SK-N-SH (cell line): ENCODE data around the gene DROSHA. TPM values are rescaled to one million over a fixed set of nuclear protein-coding genes. Genes with fewer than 3 reads are reported as not detected.

Experiments used
- CTCF ChIA-PET: fragments of 300-600, 350-600 bp; formaldehyde crosslinking; extraction: SDS; loops from one replicate; lab custom pipeline; 2021; lab: Yijun Ruan, JAX
- POLR2A ChIA-PET: fragments of 350-600 bp; sonication (Branson Sonifier 250); formaldehyde crosslinking; extraction: SDS; loops from one replicate; lab custom pipeline; 2020; ENCODE audit warnings: antibody characterized with exemption, inconsistent platforms; lab: Yijun Ruan, JAX
- DNase-seq: peaks from one replicate; pipeline ENCODE4 v3.0.0; 2012
- H2AFZ ChIP-seq: fragments of 200-600 bp; sonication (generic); 2 replicates; pipeline ENCODE4 v1.8.1; 2016; ENCODE audit warnings: antibody characterized with exemption, mild to moderate bottlenecking, low read depth
- H3F3A ChIP-seq: fragments of 200-600 bp; sonication (generic); replicated peaks from 2 replicates; pipeline ENCODE3; 2016; ENCODE audit warnings: antibody characterized with exemption, mild to moderate bottlenecking; ENCODE audit not compliant: insufficient read depth
- H3K27ac ChIP-seq, 2 experiments: fragments of 200-500 bp in 1 of 2; fragments of 200-600 bp in 1 of 2; sonication (Bioruptor generic) in 1 of 2; sonication (generic), shearing (Covaris generic) in 1 of 2; 2 replicates each; pipeline versions ENCODE4 v1.5.1 to v1.6.1; 2014 to 2016; ENCODE audit warnings: low read depth in 2 of 2, inconsistent platforms in 1 of 2, low read length in 1 of 2, mild to moderate bottlenecking in 1 of 2, mixed read lengths in 1 of 2
- H3K27me3 ChIP-seq: fragments of 200-600 bp; sonication (generic), shearing (Covaris generic); 2 replicates; pipeline ENCODE4 v1.6.1; 2016; ENCODE audit warnings: mixed run types; ENCODE audit not compliant: insufficient read depth
- H3K36me3 ChIP-seq, 2 experiments: fragments of 200-500 bp in 1 of 2; fragments of 200-600 bp in 1 of 2; sonication (Bioruptor generic) in 1 of 2; sonication (generic) in 1 of 2; replicated peaks in 1 of 2; 2 replicates each; pipeline versions ENCODE3 to v1.5.1; 2014 to 2016; ENCODE audit warnings: low read length in 1 of 2, mild to moderate bottlenecking in 1 of 2; ENCODE audit not compliant: insufficient read depth in 2 of 2, control insufficient read depth in 1 of 2
- H3K4me1 ChIP-seq, 2 experiments: fragments of 200-500 bp in 1 of 2; fragments of 200-600 bp in 1 of 2; sonication (Bioruptor generic) in 1 of 2; sonication (generic), shearing (Covaris generic) in 1 of 2; 2 replicates each; pipeline versions ENCODE4 v1.5.1 to v1.6.1; 2014 to 2016; ENCODE audit warnings: low read depth in 1 of 2, low read length in 1 of 2, mixed run types in 1 of 2; ENCODE audit not compliant: insufficient read depth in 2 of 2, control insufficient read depth in 1 of 2
- H3K4me2 ChIP-seq: fragments of 200-600 bp; sonication (generic), shearing (Covaris generic); 2 replicates; pipeline ENCODE4 v1.6.1; 2017; ENCODE audit warnings: mixed run types
- H3K4me3 ChIP-seq, 2 experiments: fragments of 200-500 bp in 1 of 2; fragments of 200-600 bp in 1 of 2; sonication (Bioruptor generic) in 1 of 2; sonication (generic), shearing (Covaris generic) in 1 of 2; 2 replicates each; pipeline versions ENCODE4 v1.5.1 to v1.8.1; 2014 to 2016; ENCODE audit warnings: low read depth in 2 of 2, inconsistent platforms in 1 of 2, low read length in 1 of 2, mild to moderate bottlenecking in 1 of 2, mixed read lengths in 1 of 2, moderate library complexity in 1 of 2
- H3K79me2 ChIP-seq: fragments of 200-600 bp; sonication (generic); 2 replicates; pipeline ENCODE4 v1.8.1; 2017; ENCODE audit warnings: mild to moderate bottlenecking; ENCODE audit not compliant: insufficient read depth
- H3K9ac ChIP-seq: fragments of 200-600 bp; sonication (generic); 2 replicates; pipeline ENCODE4 v1.6.1; 2017; ENCODE audit warnings: mixed run types
- H3K9me2 ChIP-seq: fragments of 200-600 bp; sonication (generic); 2 replicates; pipeline ENCODE4 v1.6.1; 2017; ENCODE audit warnings: mixed run types
- H3K9me3 ChIP-seq: fragments of 200-600 bp; sonication (generic); 2 replicates; pipeline ENCODE4 v1.6.1; 2017; ENCODE audit warnings: mixed run types, mild to moderate bottlenecking, moderate library complexity
- H4K20me1 ChIP-seq: fragments of 200-600 bp; sonication (generic); 2 replicates; pipeline ENCODE4 v1.6.1; 2017; ENCODE audit warnings: mild to moderate bottlenecking, mixed run types; ENCODE audit not compliant: insufficient read depth
- FOXM1 ChIP-seq: IDR thresholded peaks from 2 replicates; pipeline ENCODE4 v1.4.0; 2012; ENCODE audit warnings: low read depth, mild to moderate bottlenecking
- GATA2 ChIP-seq: sonication (generic); formaldehyde crosslinking; IDR thresholded peaks from 2 replicates; pipeline ENCODE4 v1.5.0; 2020; ENCODE audit warnings: mild to moderate bottlenecking, missing genetic modification reagents
- NRF1 ChIP-seq: IDR thresholded peaks from 2 replicates; pipeline ENCODE4 v1.6.1; 2012; ENCODE audit warnings: low read depth, mild to moderate bottlenecking, low read length
- RAD21 ChIP-seq: IDR thresholded peaks from 2 replicates; pipeline ENCODE4 v1.6.1; 2012; ENCODE audit warnings: mild to moderate bottlenecking, low read length
- SIN3A ChIP-seq: IDR thresholded peaks from 2 replicates; pipeline ENCODE4 v1.6.1; 2012; ENCODE audit warnings: low read depth, mild to moderate bottlenecking, low read length, moderate library complexity, borderline replicate concordance
- TAF1 ChIP-seq: IDR thresholded peaks from 2 replicates; pipeline ENCODE4 v1.6.1; 2012; ENCODE audit warnings: low read depth, mild to moderate bottlenecking, low read length, moderate library complexity, borderline replicate concordance
- TEAD4 ChIP-seq: IDR thresholded peaks from 2 replicates; pipeline ENCODE4 v1.4.0; 2012; ENCODE audit warnings: mild to moderate bottlenecking, borderline replicate concordance; ENCODE audit not compliant: insufficient read depth
- WGBS: methylation state at CpG from one replicate; pipeline ENCODE4 v1.1.6; 2017; ENCODE audit warnings: low lambda C conversion rate; 5-methylcytosine and 5-hydroxymethylcytosine counted together
- polyA plus RNA-seq, 3 experiments: library from polyadenylated mRNA; depleted of rRNA; stranded (reverse); fragments of >200 nt; gene quantifications; 2 replicates each; pipeline ENCODE4 v1.2.3, GENCODE V29; 2012
- TF ChIP-seq, protein P1 (sequence below): fragments of 150-350 bp; IDR thresholded peaks from 2 replicates; pipeline ENCODE4 v1.6.1; 2016; ENCODE audit warnings: mild to moderate bottlenecking, low read depth, low read length
- TF ChIP-seq, protein P2 (sequence below): IDR thresholded peaks from 2 replicates; pipeline ENCODE4 v1.4.0; 2012; ENCODE audit warnings: low read depth, borderline replicate concordance
- TF ChIP-seq, protein P3 (sequence below): fragments of 200-600 bp; sonication (generic); IDR thresholded peaks from 2 replicates; pipeline ENCODE4 v1.6.1; 2017; ENCODE audit warnings: antibody characterized with exemption, mild to moderate bottlenecking, moderate library complexity
- TF ChIP-seq, protein P4 (sequence below): fragments of 150-350 bp; IDR thresholded peaks from 2 replicates; pipeline ENCODE4 v1.6.1; 2017; ENCODE audit warnings: antibody characterized with exemption, low read length, low read depth, borderline replicate concordance

DROSHA gene
- polyA plus RNA-seq, 1 of the 3 experiments (the other 2 are of a cell fraction), result 49.3 TPM

DNA sequence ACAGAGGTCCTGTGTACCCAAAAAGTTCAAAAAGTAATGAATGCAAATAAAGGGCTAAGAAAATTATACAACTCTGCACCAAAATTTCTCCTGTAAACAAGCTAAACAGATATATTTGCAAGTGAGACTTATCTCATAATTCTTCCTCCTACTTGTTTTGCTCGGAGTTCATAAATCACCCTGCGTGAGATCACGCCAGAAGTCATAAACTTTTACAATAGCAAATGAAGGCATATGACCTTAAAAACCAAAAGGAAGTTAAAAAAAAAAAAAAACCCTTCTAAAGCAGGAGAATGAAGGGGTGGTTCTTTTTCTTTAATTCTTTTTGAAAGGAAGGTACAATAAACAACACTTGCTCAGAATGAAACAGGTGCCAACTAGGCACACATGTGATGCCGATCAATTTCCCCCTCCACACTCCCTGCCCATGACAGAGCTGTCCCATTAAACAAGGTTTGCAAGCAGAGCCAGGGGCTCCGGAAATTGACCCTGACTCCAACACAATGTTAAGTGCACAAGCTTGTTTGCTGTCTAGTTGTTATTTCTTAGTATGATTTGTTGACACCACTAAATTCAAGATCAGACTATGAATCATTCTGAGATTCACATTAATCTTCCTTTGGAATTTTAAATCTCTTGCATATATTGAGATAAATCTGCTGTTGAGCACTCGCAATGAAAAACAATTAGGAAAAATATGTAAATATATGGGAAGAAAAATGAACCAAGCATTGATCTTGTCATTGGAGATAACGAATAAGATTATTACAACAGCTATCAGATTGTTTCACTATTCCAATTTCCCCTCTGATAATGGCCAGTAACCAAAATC, 46.3 kb downstream of the DROSHA start:
- DNase-seq, result no peak
- H3K9me3 ChIP-seq, result no peaks in the 10 kb centered on the region
- CTCF ChIA-PET, result interaction anchor here (1.0 kb wide), 1 partner anchor 46 kb away, joined by 3 read pairs; no protein-coding TSS in a partner anchor
- no peak overlapping the region for H2AFZ ChIP-seq
- POLR2A ChIA-PET, result no interaction called here
- H3K4me1 ChIP-seq, result peaks cover 4 to 7% of the 10 kb centered on the region in 2 experiments; a peak in 3 of 4 replicates
- WGBS, result 91% methylated on average over 7 of the region's 7 CpGs
- H3K27ac ChIP-seq, result no peak overlapping the region
- no peaks in the 10 kb centered on the region for H3F3A ChIP-seq
- H3K4me2 ChIP-seq, result no peak overlapping the region
- TF ChIP-seq SIN3A, result no peak
- TF ChIP-seq NRF1, result no peak
- H4K20me1 ChIP-seq, result no peaks in the 10 kb centered on the region
- no peak overlapping the region for H3K4me3 ChIP-seq
- H3K79me2 ChIP-seq, result no peaks in the 10 kb centered on the region
- H3K9me2 ChIP-seq, result no peaks in the 10 kb centered on the region
- H3K9ac ChIP-seq, result no peak overlapping the region
- H3K27me3 ChIP-seq, result no peaks in the 10 kb centered on the region
- peaks cover 66 to 81% of the 10 kb centered on the region in 2 experiments for H3K36me3 ChIP-seq

DNA sequence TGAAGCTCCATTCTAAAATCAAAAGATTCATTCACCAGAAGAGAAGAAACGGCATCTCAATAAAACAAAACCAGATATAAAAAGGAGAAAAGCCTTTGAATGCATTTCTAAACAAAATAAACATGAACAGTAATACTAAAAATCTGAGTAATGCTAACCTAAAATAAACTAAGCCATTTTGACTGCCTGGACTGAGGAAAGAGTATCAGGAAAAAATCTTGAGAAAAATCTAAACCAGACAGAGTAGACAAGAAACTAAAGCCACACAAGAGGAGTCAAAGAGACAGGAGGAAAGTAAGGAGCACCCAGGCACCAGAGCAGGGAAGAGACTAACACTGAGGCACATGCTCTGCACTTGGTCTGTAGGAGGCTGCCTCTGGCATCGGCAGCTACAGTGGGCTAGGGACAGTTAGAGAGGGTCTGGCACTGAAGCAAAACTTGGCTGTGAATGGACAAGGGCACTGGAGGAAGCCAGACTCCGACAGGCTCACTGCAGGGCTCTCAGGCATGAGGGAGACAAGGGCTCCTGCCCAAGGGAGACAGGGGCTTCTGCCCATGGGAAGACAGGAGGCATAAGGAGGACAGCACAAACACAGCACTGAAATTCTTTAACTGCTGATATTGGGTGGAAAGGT, 50.2 kb downstream of the DROSHA start:
- no peaks in the 10 kb centered on the region for H3K9me3 ChIP-seq
- no peak overlapping the region for H3K4me2 ChIP-seq
- DNase-seq, result no peak
- TF ChIP-seq, protein P1, sequence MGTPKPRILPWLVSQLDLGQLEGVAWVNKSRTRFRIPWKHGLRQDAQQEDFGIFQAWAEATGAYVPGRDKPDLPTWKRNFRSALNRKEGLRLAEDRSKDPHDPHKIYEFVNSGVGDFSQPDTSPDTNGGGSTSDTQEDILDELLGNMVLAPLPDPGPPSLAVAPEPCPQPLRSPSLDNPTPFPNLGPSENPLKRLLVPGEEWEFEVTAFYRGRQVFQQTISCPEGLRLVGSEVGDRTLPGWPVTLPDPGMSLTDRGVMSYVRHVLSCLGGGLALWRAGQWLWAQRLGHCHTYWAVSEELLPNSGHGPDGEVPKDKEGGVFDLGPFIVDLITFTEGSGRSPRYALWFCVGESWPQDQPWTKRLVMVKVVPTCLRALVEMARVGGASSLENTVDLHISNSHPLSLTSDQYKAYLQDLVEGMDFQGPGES, result no peak
- TF ChIP-seq RAD21 (no peak), TEAD4 (no peak), GATA2 (no peak), FOXM1 (no peak), TAF1 (no peak)
- TF ChIP-seq, protein P2, sequence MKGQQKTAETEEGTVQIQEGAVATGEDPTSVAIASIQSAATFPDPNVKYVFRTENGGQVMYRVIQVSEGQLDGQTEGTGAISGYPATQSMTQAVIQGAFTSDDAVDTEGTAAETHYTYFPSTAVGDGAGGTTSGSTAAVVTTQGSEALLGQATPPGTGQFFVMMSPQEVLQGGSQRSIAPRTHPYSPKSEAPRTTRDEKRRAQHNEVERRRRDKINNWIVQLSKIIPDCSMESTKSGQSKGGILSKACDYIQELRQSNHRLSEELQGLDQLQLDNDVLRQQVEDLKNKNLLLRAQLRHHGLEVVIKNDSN, result no peak
- TF ChIP-seq, protein P3, sequence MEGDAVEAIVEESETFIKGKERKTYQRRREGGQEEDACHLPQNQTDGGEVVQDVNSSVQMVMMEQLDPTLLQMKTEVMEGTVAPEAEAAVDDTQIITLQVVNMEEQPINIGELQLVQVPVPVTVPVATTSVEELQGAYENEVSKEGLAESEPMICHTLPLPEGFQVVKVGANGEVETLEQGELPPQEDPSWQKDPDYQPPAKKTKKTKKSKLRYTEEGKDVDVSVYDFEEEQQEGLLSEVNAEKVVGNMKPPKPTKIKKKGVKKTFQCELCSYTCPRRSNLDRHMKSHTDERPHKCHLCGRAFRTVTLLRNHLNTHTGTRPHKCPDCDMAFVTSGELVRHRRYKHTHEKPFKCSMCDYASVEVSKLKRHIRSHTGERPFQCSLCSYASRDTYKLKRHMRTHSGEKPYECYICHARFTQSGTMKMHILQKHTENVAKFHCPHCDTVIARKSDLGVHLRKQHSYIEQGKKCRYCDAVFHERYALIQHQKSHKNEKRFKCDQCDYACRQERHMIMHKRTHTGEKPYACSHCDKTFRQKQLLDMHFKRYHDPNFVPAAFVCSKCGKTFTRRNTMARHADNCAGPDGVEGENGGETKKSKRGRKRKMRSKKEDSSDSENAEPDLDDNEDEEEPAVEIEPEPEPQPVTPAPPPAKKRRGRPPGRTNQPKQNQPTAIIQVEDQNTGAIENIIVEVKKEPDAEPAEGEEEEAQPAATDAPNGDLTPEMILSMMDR, result no peak
- TF ChIP-seq, protein P4, sequence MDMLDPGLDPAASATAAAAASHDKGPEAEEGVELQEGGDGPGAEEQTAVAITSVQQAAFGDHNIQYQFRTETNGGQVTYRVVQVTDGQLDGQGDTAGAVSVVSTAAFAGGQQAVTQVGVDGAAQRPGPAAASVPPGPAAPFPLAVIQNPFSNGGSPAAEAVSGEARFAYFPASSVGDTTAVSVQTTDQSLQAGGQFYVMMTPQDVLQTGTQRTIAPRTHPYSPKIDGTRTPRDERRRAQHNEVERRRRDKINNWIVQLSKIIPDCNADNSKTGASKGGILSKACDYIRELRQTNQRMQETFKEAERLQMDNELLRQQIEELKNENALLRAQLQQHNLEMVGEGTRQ, result no peak
- over 99% methylated on average over 3 of the region's 3 CpGs for WGBS
- no peaks in the 10 kb centered on the region for H3F3A ChIP-seq
- CTCF ChIA-PET, result interaction anchor here (1.0 kb wide), 1 partner anchor 271 kb away, joined by 3 read pairs; no protein-coding TSS in a partner anchor
- H3K79me2 ChIP-seq, result no peaks in the 10 kb centered on the region
- peaks cover 63 to 77% of the 10 kb centered on the region in 2 experiments for H3K36me3 ChIP-seq
- no peak overlapping the region; a peak in 1 of 4 replicates for H3K27ac ChIP-seq
- POLR2A ChIA-PET, result no interaction called here
- no peak overlapping the region for H3K4me3 ChIP-seq
- H3K4me1 ChIP-seq, result peaks cover 4 to 7% of the 10 kb centered on the region in 2 experiments; a peak in 3 of 4 replicates
- H3K27me3 ChIP-seq, result no peaks in the 10 kb centered on the region
- no peak overlapping the region for H2AFZ ChIP-seq
- no peaks in the 10 kb centered on the region for H4K20me1 ChIP-seq
- H3K9me2 ChIP-seq, result no peaks in the 10 kb centered on the region
- H3K9ac ChIP-seq, result no peak overlapping the region
